Middle frontal gyrus (tissue), 1 donor: ENCODE data around the gene MANBA.

ENCODE experiments used
- DNase-seq: peaks from one replicate; pipeline ENCODE4 v3.0.0-alpha.2; 2015; ENCODE audit warnings: low spot score; ENCODE audit errors: extremely low spot score

Gene MANBA

DNA sequence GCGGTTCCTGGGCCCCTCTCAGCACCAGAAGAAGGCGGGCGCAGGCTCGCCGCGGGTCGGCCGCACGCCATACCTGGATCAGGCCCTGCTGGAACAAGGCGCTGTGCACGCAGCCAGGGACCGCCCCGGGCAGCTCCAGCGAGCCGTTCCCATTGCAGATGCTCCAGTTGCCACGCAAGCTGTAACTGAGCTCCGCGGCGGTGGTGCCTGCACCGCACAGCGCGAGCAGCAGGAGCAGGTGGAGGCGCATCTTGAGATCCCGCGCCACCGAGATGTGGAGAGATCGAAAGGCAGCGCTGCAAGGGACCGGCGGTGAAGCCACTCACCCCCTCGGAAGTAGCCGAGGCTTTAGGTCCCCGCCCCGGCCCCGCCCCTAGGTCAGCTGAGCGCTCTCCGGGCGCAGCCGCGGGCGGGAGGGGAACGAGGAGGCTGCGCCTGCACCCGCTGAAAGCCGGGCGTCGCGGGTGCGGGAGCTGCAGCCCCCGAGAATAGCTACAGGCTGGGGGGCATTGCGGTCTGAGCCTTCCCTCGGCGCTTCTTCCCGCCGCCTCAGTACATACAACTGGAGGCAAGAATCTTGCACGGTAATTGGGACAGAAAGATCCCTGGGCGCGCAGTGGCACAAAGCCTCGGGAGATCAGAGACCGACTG lies at the start of gene MANBA:
Gene MANBA (minus strand): TSS at position 324 of the 651 bp plus-strand sequence. CDS start 74 bp downstream, at position 250.
- DNase-seq, result peak; percentile 71

DNA sequence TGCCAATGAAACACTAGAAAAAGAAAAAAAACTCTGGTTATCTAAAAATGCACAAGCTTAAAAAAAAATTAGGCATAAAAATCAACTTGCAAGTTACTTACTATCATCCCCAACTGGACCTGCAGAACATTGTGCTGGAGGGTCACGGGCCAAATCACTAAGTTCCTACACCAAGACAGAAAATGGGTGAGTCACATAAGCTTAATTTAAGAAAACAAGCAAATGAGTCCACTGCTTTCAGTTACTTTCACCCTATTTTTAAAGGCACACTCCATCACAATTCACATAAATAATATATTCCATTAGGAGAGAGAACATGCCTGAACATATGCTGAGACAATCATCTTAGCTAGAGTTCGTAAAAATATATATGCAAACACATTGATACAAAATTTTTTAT lies 48.9 kb upstream of the MANBA start:
- DNase-seq, result no peak

DNA sequence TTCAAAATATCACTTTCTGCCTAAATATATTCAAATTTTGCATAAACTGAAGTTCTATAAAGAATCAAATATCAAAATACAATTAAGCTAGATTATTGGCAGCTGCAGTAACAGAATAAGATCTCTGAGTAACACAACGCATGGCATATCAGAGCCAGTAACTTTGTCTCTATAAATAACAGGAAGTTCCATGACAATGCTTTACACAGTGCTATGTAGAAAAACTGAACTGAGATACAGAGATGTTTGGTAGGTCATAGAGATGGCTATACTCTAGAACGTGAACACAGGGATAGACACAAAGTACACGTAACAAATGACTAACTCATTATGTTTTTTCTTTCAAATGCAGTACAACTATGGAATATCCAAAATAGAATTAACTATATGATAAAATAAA lies 48.4 kb upstream of the MANBA start:
- no peak for DNase-seq

DNA sequence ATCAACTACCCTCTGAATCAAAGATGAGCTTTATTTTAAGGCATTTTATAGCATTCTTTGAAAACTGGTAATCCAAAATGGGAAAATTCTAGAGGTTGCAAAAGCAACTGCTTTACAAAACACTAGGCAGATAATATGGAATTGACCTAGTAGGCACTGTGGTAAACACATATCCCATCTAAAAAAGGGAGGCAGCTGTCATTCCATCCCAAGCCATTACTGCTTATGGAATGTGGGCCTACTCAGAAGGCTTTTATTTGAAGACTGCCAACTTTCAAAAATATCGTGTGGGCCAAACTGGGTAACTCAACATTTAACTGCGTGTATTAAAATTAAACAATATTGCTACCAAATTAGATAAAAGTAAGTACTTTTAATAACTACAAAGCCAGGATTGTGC lies 47.2 kb upstream of the MANBA start:
- DNase-seq, result no peak

GRCh38 chr4:102807345-102807744 lies 46.6 kb upstream of the MANBA start:
- DNase-seq, result no peak

- DNase-seq, result no peak
Observed at GRCh38 chr4:102799816-102800215, 39.0 kb upstream of the MANBA start.

DNA sequence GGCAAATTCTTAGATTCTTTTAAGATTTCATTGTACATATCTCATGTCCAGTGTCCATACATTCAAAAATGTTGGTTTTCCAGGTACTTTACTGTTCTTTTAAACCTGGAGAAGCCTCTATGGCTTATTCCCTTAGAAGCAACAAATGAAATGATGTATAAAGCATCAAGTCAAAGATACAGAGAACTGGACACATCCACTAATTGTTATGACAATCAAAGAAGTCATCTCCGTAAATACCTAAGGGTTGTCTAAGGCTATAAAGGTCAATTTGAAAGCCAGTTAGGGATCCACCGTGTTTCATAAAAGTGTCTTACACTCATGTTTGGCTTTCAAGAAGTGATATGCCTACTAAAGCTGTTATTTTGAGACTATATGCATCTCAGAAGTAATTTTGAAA lies 34.2 kb upstream of the MANBA start:
- DNase-seq, result no peak

DNA sequence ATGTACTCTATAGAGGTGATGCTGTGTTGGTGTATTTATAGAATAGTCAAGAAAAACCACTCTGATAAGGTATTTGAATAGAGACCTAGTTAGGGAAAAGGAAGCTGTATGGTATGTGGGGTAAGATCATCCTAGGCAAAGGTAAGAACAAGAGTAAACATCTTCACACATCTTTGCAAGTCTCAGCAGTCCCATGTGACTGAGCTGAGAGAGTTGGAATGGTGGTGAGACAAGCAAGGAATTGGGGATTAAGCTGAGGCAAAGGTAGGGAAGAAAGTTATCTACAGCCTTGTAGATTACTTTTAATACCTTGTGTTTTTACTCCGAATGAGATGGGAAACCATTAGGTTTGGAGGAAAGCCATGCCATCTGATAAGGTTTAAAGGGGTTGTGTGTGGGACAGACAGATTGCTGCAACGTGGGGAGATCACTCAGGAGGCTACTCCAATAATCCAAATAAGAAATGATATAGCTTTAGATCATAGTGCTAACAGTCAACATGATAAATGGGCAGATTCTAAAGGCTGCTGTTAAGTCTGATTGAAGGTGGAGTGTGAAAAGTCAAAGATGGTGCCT lies 31.7 kb upstream of the MANBA start:
- no peak for DNase-seq

- no peak for DNase-seq
Observed at GRCh38 chr4:102791318-102791835, 30.6 kb upstream of the MANBA start.

GRCh38 chr4:102789317-102789717 lies 28.5 kb upstream of the MANBA start:
- no peak for DNase-seq

DNA sequence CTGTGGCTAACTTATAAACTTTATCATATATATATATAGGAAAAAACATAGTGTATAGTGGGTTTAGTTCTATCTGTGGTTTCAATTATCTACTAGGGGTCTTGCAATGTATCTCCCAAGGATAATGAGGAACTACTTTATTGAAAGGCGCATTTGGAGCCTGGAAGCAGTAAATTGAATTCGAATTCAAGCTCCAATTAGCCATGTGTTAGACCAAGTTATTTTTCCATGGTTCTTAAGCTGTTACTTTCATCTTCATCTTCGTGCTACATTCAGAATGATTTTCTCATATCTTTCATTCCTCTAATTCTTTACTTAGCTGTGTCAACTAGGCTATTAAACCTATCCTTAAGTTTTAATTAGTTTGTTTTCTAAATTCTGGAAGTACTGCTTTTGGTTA lies 27.2 kb upstream of the MANBA start:
- DNase-seq, result no peak

GRCh38 chr4:102787096-102787881 lies 26.5 kb upstream of the MANBA start:
- DNase-seq, result no peak

DNA sequence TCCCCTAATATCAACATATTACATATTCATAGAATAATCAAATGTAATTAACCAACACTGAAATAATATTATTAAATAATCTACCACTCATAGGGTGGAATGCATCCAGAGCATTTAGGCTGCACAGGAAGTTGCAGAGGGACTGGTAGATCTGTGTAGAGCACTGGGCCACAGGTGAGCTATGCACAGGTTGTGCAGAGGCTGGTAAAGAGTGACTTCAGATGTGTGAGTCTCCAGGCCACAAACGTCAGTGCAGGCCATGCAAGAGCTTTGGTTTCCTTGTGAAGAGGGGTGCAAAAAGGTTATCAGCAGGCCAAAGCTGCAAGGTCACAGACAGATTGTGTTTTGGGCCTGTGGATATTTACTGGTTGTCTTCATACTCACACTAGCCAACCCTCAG lies 25.5 kb upstream of the MANBA start:
- no peak for DNase-seq

DNA sequence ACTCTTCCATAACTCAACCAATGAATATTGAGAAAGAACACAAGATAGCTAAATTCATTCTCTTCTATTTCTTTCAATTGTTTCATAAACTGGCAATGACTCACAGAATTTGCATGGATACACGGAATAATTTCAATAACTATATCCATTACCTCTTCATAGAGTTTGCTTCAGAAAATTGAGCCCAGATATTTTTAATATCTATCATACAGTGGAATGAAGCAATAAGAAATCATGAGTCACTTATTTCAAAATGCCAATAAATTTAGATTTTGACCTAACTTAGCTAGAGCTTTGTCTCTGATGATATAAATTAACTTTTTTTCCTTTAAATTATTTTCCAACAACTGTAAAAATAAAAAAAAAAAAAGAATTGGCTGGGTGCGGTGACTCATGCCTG lies 22.2 kb upstream of the MANBA start:
- no peak for DNase-seq

DNA sequence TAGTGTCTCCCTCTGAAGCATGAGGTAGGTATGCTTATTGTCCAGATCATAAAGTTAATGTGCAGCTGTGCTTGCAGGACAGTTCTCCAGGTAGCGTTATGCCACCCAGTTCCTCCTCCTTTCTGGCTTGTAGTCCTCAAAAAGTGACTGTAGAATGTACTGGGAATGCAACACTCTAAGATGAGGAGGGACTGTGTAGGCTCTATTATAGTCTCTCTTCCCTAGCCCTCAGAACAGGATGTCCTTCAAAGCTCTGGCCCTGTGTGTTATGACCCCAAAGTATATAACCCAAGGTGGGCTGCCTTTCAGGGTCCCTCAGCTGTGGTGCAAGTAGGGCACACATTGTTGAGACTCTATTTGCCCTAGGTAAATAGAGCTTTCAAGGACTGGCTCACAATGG lies 20.8 kb upstream of the MANBA start:
- DNase-seq, result no peak

- no peak for DNase-seq
Observed at GRCh38 chr4:102780476-102781144, 19.8 kb upstream of the MANBA start.

GRCh38 chr4:102779204-102779603 lies 18.4 kb upstream of the MANBA start:
- no peak for DNase-seq

DNA sequence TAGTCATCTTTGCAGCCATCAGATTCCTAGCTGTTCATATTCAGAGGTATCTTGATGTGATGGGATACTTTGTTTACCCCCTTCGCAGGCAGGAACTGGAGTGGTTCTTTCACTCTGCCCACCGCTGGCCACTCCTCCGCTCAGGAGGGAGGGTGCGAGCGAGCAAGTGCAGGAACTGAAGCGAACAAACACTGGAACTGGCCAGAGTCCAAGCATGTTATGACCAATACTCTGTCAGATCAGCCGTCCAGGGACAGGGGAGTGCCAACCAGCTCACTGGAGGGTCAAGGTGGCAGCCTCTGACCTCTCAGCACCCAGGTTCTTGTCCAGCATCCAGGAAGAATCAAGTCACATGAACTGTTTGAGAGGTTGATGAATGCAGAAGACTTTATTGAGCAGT lies 18.0 kb upstream of the MANBA start:
- no peak for DNase-seq

DNA sequence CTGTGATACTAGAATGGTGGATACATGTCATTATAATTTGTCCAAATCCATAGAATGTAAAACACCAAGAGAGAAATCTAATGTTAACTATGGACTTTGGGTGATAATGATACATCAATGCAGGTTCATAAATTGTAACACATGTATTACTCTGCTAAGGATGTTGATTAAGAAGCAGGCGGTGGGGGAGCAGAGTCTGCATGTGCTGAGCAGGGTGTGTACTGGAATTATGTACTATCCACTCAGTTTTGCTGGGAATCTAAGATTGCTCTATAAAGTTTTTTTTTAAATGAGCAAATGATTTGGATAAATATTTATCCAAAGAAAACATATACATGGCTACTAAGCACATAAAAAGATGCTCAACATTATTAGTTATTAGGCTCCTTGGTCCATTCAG lies 15.0 kb upstream of the MANBA start:
- no peak for DNase-seq

DNA sequence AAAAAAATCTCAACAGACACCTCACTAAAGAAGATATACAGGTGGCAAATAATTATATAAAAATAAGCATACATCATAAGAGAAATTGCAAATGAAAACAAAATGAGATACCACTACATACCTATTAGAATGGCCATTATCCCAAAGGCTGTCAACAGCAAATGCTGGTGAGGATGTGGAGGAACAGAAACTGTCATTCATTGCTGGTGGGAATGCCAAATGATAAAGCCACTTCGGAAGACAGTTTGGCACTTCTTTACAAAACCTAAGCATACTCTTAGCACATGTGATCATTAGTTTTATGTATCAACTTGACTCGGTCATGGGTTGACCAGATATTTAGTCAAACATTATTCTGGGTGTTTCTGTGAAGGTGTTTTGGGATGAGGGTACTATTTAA lies 13.5 kb upstream of the MANBA start:
- DNase-seq, result no peak

- no peak for DNase-seq
Observed at GRCh38 chr4:102772738-102773340, 12.1 kb upstream of the MANBA start.

DNA sequence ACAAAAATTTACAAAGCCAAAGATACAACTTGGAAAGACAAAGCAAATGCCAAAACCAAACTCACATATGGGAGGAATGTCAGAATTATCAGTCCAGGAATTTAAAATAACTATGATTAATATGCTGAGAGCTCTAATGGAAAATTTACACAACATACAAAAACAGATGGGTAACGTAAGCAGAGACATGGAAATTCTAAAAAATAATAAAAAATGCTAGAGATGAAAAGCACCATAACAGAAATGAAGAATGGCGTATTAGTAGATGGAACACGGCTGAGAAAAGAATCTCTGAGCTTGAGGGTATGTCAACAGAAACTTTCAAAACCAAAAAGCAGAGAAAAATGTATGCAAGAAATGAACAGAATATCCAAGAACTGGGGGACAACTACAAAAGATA lies 4.1 kb upstream of the MANBA start:
- DNase-seq, result no peak
